Effector CD4-positive, alpha-beta T cell (primary cell): ENCODE data around the gene RAB7B.

Experiments
- DNase-seq: peaks from one replicate; pipeline ENCODE4 v3.0.0-alpha.2; 2020

RAB7B gene

GRCh38 chr1:205945069-205945468, 58.1 kb downstream of the RAB7B start:
- no peak for DNase-seq

- no peak for DNase-seq
Observed at GRCh38 chr1:205944525-205944924, 58.7 kb downstream of the RAB7B start.

- no peak for DNase-seq
Observed at GRCh38 chr1:205943245-205943644, 60.0 kb downstream of the RAB7B start, which contains the start of gene SLC26A9. SLC26A9 (minus strand) TSS chr1:205943456; CDS start chr1:205935820, 7,636 bp downstream.

- no peak for DNase-seq
Observed at GRCh38 chr1:205942631-205943159, 60.5 kb downstream of the RAB7B start.

- no peak for DNase-seq
Observed at GRCh38 chr1:205940710-205941109, 62.5 kb downstream of the RAB7B start.

- DNase-seq = no peak
Observed at GRCh38 chr1:205939690-205940330, 63.4 kb downstream of the RAB7B start.

GRCh38 chr1:205938682-205939081, 64.5 kb downstream of the RAB7B start:
- DNase-seq = no peak

GRCh38 chr1:205936846-205937586, 66.2 kb downstream of the RAB7B start:
- no peak for DNase-seq

GRCh38 chr1:205936311-205936710, 66.9 kb downstream of the RAB7B start:
- no peak for DNase-seq

GRCh38 chr1:205935869-205936268, 67.3 kb downstream of the RAB7B start:
- DNase-seq = no peak

- no peak for DNase-seq
Observed at GRCh38 chr1:205934788-205935187, 68.4 kb downstream of the RAB7B start.

GRCh38 chr1:205933671-205934618, 69.2 kb downstream of the RAB7B start:
- DNase-seq = no peak

- no peak for DNase-seq
Observed at GRCh38 chr1:205932776-205933175, 70.4 kb downstream of the RAB7B start.

GRCh38 chr1:205930799-205931281, 72.4 kb downstream of the RAB7B start:
- DNase-seq = no peak

GRCh38 chr1:205930195-205930577, 73.0 kb downstream of the RAB7B start:
- DNase-seq = no peak

GRCh38 chr1:205929496-205930194, 73.5 kb downstream of the RAB7B start:
- DNase-seq = no peak

GRCh38 chr1:205928317-205928716, 74.9 kb downstream of the RAB7B start:
- DNase-seq = no peak

- DNase-seq = no peak
Observed at GRCh38 chr1:205927676-205928075, 75.5 kb downstream of the RAB7B start.

GRCh38 chr1:205927247-205927646, 75.9 kb downstream of the RAB7B start:
- no peak for DNase-seq
